Cardiac muscle cell (in vitro differentiated cells and primary cell): Measurements from ENCODE around the gene DLG2. TPM values are rescaled to one million over a fixed set of nuclear protein-coding genes. Genes with fewer than 3 reads are reported as not detected.

Source experiments
- DNase-seq, 2 donors: peaks; one replicate each; pipeline versions ENCODE4 v3.0.0 to v3.0.0-alpha.2; 2010 to 2017; ENCODE audit warnings: low read depth in 1 of 2, low spot score in 1 of 2
- H3K27ac ChIP-seq: fragments of 200-600 bp; sonication (generic); 2 replicates; pipeline ENCODE4 v1.5.1; 2016
- H3K27me3 ChIP-seq: fragments of 200-600 bp; sonication (generic); 2 replicates; pipeline ENCODE4 v1.6.0; 2016; ENCODE audit warnings: control low read depth
- H3K36me3 ChIP-seq: fragments of 200-600 bp; sonication (generic); 2 replicates; pipeline ENCODE4 v1.5.1; 2016; ENCODE audit warnings: control low read depth
- H3K4me1 ChIP-seq: fragments of 200-600 bp; sonication (generic); 2 replicates; pipeline ENCODE4 v1.8.1; 2017; ENCODE audit warnings: low read depth, mild to moderate bottlenecking, mixed run types
- H3K4me3 ChIP-seq: fragments of 200-600 bp; sonication (generic); 2 replicates; pipeline ENCODE4 v1.5.1; 2016; ENCODE audit warnings: mild to moderate bottlenecking
- H3K9me3 ChIP-seq: fragments of 200-600 bp; sonication (generic); 2 replicates; pipeline ENCODE4 v1.5.1; 2017; ENCODE audit warnings: low read depth, mild to moderate bottlenecking, control low read depth
- CTCF ChIP-seq: IDR thresholded peaks from 2 replicates; pipeline ENCODE4 v1.5.1; 2012; ENCODE audit warnings: low read depth, mild to moderate bottlenecking, low read length
- polyA plus RNA-seq: library from polyadenylated mRNA; unstranded; fragments of >200 nt; fragmentation: Nextera tagmentation; extraction: Ambion mirVana; gene quantifications from 2 replicates; pipeline ENCODE4 v1.2.1, GENCODE V29; 2016
- total RNA-seq: library from RNA; depleted of rRNA; stranded (reverse); fragments of >200 nt; gene quantifications from 2 replicates; pipeline ENCODE4 v1.2.3, GENCODE V29; 2016

DLG2 gene
- total and polyA plus RNA-seq, 2 experiments from 2014 or later = 3.5 to 15.9 TPM

- Histone ChIP-seq H3K4me1 (no peaks in the 10 kb centered on the region), H3K27me3 (no peaks in the 10 kb centered on the region), H3K36me3 (no peaks in the 10 kb centered on the region), H3K4me3 (no peak overlapping the region), H3K27ac (no peak overlapping the region), H3K9me3 (no peaks in the 10 kb centered on the region)
- DNase-seq = no peak
- no peak for TF ChIP-seq CTCF
Measured at GRCh38 chr11:83472806-83473205, 2154.3 kb downstream of the DLG2 start.

GRCh38 chr11:83471831-83472727 lies 2155.1 kb downstream of the DLG2 start:
- TF ChIP-seq CTCF = no peak
- Histone ChIP-seq H3K4me3 (no peak overlapping the region), H3K4me1 (no peaks in the 10 kb centered on the region), H3K27me3 (no peaks in the 10 kb centered on the region), H3K27ac (no peak overlapping the region), H3K36me3 (no peaks in the 10 kb centered on the region), H3K9me3 (no peaks in the 10 kb centered on the region)
- DNase-seq = no peak

- TF ChIP-seq CTCF = no peak
- Histone ChIP-seq H3K4me3 (no peak overlapping the region), H3K27me3 (no peaks in the 10 kb centered on the region), H3K36me3 (no peaks in the 10 kb centered on the region), H3K9me3 (no peaks in the 10 kb centered on the region), H3K27ac (no peak overlapping the region), H3K4me1 (no peaks in the 10 kb centered on the region)
- no peak for DNase-seq
Measured at GRCh38 chr11:83467837-83468236, 2159.3 kb downstream of the DLG2 start.

GRCh38 chr11:83464160-83464944 lies 2162.8 kb downstream of the DLG2 start:
- H3K27ac ChIP-seq = no peak overlapping the region
- no peak overlapping the region for H3K4me3 ChIP-seq
- H3K36me3 ChIP-seq = no peaks in the 10 kb centered on the region
- H3K4me1 ChIP-seq = no peaks in the 10 kb centered on the region
- no peaks in the 10 kb centered on the region for H3K27me3 ChIP-seq
- no peak for TF ChIP-seq CTCF
- DNase-seq = no peak
- H3K9me3 ChIP-seq = no peaks in the 10 kb centered on the region

GRCh38 chr11:83459798-83460197 lies 2167.3 kb downstream of the DLG2 start:
- TF ChIP-seq CTCF = no peak
- Histone ChIP-seq H3K27ac (no peak overlapping the region), H3K9me3 (no peaks in the 10 kb centered on the region), H3K36me3 (no peaks in the 10 kb centered on the region), H3K27me3 (no peaks in the 10 kb centered on the region), H3K4me3 (no peak overlapping the region), H3K4me1 (no peaks in the 10 kb centered on the region)
- DNase-seq = no peak
